CD8-positive, alpha-beta memory T cell (primary cell): ENCODE results near the gene SLC9A4. TPM values are rescaled to one million over a fixed set of nuclear protein-coding genes. Genes with fewer than 3 reads are reported as not detected.

Experiments used
- CTCF ChIA-PET: fragments of 350-600 bp; sonication (Branson Sonifier 250); formaldehyde crosslinking; loops from one replicate; lab custom pipeline; 2021; ENCODE audit warnings: antibody characterized with exemption; lab: Charles Lee
- POLR2A ChIA-PET: fragments of 350-600 bp; sonication (Branson Sonifier 250); formaldehyde crosslinking; loops from one replicate; lab custom pipeline; 2021; ENCODE audit warnings: antibody characterized with exemption; lab: Charles Lee
- DNase-seq, 5 donors: peaks; one replicate each; pipeline versions ENCODE4 v3.0.0 to v3.0.0-alpha.2; 2020 to 2022; ENCODE audit warnings: mixed read lengths in 1 of 5
- H3K27ac ChIP-seq: one replicate; pipeline ENCODE4 v1.7.0; 2013; ENCODE audit warnings: low read depth, mild to moderate bottlenecking, low read length, moderate library complexity
- H3K27me3 ChIP-seq: 2 replicates; pipeline ENCODE4 v1.7.0; 2013; ENCODE audit warnings: low read length, mild to moderate bottlenecking; ENCODE audit not compliant: insufficient read depth, poor library complexity, severe bottlenecking
- H3K36me3 ChIP-seq: 2 replicates; pipeline ENCODE4 v1.7.0; 2013; ENCODE audit warnings: mild to moderate bottlenecking, low read length, moderate library complexity; ENCODE audit not compliant: insufficient read depth
- H3K4me1 ChIP-seq: 2 replicates; pipeline ENCODE4 v1.7.0; 2013; ENCODE audit warnings: mild to moderate bottlenecking, low read length, moderate library complexity; ENCODE audit not compliant: insufficient read depth
- H3K4me3 ChIP-seq: 2 replicates; pipeline ENCODE4 v1.7.0; 2013; ENCODE audit warnings: mild to moderate bottlenecking, low read length
- H3K9me3 ChIP-seq: 2 replicates; pipeline ENCODE4 v1.7.0; 2013; ENCODE audit warnings: mild to moderate bottlenecking, low read length
- H3K27ac Mint-ChIP-seq, 8 donors: one replicate each; pipeline ENCODE4 v1.8.0; 2020 to 2021; ENCODE audit warnings: mixed read lengths in 8 of 8, mild to moderate bottlenecking in 6 of 8, inconsistent platforms in 3 of 8, moderate library complexity in 3 of 8
- H3K27me3 Mint-ChIP-seq, 2 donors: one replicate each; pipeline ENCODE4 v1.8.0; 2020 to 2021; ENCODE audit warnings: mixed read lengths in 2 of 2, mild to moderate bottlenecking in 1 of 2, moderate library complexity in 1 of 2
- H3K36me3 Mint-ChIP-seq, 3 donors: one replicate each; pipeline ENCODE4 v1.8.0; 2020 to 2021; ENCODE audit warnings: mixed read lengths in 3 of 3, inconsistent platforms in 1 of 3, mild to moderate bottlenecking in 1 of 3
- H3K4me1 Mint-ChIP-seq, 3 donors: one replicate each; pipeline ENCODE4 v1.8.0; 2020 to 2021; ENCODE audit warnings: mixed read lengths in 3 of 3, inconsistent platforms in 1 of 3, mild to moderate bottlenecking in 1 of 3
- H3K4me3 Mint-ChIP-seq, 7 donors: one replicate each; pipeline ENCODE4 v1.8.0; 2020 to 2021; ENCODE audit warnings: mixed read lengths in 7 of 7, mild to moderate bottlenecking in 6 of 7, moderate library complexity in 4 of 7, inconsistent platforms in 2 of 7
- H3K9me3 Mint-ChIP-seq, 5 donors: one replicate each; pipeline ENCODE4 v1.8.0; 2020 to 2022; ENCODE audit warnings: mixed read lengths in 5 of 5, mild to moderate bottlenecking in 3 of 5, moderate library complexity in 2 of 5, inconsistent platforms in 1 of 5
- polyA plus RNA-seq: library from polyadenylated mRNA; unstranded; fragments of 300-500 nt; fragmentation: Illumina TruSeq; gene quantifications from one replicate; pipeline ENCODE4 v1.2.3, GENCODE V29; 2021
- total RNA-seq, 2 experiments: library from RNA; stranded (reverse); gene quantifications; one replicate each; pipeline ENCODE4 v1.2.3, GENCODE V29; 2021

Gene SLC9A4
- total and polyA plus RNA-seq, 3 experiments from 2014 or later: not detected

DNA sequence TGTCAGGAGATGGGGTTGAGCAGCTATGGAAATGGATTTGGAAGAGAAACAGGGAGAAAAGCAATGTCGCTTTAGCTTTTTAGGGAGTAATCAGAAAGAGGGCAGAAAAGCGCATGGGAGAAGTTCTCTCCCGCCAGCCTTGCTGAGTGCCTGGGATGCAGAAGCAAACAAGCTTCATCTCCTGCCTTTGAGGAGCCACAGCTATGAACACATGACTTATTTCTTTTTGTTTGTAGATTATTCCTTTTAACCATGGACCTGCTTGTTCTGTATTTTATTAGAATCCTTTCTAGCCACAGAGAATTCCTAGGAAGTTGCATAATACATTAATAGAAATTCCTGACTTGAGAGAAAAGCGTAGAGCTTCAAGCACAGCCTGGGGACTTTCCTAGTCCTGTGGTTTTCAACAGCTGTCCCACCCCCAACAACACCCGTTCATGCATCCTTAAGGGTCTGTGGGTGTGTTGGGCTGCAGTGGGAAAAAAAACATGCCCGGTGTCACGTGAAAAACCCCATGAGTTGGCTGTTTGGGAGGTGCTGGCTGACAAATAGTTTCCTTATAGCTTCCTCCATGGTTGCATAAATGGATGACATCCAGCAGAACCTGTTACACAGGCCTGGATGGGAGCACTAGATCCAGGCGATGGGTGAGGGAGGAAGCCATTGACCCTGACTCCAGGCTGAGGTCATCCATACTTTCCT lies 14.9 kb downstream of the SLC9A4 start:
- no peak overlapping the region for H3K27ac ChIP-seq
- H3K27ac Mint-ChIP-seq: peak overlapping the region in 2 of 8 donors; percentile 11 to 28
- H3K4me1 ChIP-seq: no peaks in the 10 kb centered on the region
- no peak overlapping the region for H3K4me3 ChIP-seq
- H3K36me3 ChIP-seq: no peaks in the 10 kb centered on the region
- peaks cover 0 to 4% (median 0%) of the 10 kb centered on the region in 3 donors for H3K36me3 Mint-ChIP-seq
- ChIA-PET POLR2A (no interaction called here), CTCF (interaction anchor here (1.1 kb wide), 1 partner anchor 13 kb away, joined by 3 read pairs; no protein-coding TSS in a partner anchor)
- peaks cover 10 to 42% of the 10 kb centered on the region in 2 donors for H3K27me3 Mint-ChIP-seq
- DNase-seq: no peak
- H3K4me1 Mint-ChIP-seq: peaks cover 4 to 13% (median 11%) of the 10 kb centered on the region in 3 donors
- no peak overlapping the region for H3K4me3 Mint-ChIP-seq
- no peaks in the 10 kb centered on the region for H3K9me3 ChIP-seq
- H3K27me3 ChIP-seq: no peaks in the 10 kb centered on the region
- H3K9me3 Mint-ChIP-seq: peaks cover 0 to 4% (median 2%) of the 10 kb centered on the region in 5 donors

- Mint-ChIP-seq H3K9me3 (peaks cover 0 to 4% (median 2%) of the 10 kb centered on the region in 5 donors), H3K4me1 (peaks cover 4 to 13% (median 11%) of the 10 kb centered on the region in 3 donors), H3K4me3 (peak overlapping the region in 3 of 7 donors; percentile 1 to 69 (median 34)), H3K27ac (peak overlapping the region in 5 of 8 donors; percentile 7 to 78 (median 38)), H3K36me3 (peaks cover 0 to 13% (median 0%) of the 10 kb centered on the region in 3 donors), H3K27me3 (peaks cover 8 to 39% of the 10 kb centered on the region in 2 donors)
- Histone ChIP-seq H3K27me3 (no peaks in the 10 kb centered on the region), H3K4me1 (no peaks in the 10 kb centered on the region), H3K9me3 (no peaks in the 10 kb centered on the region), H3K4me3 (no peak overlapping the region), H3K36me3 (no peaks in the 10 kb centered on the region), H3K27ac (no peak overlapping the region)
- peak in 1 of 5 donors; percentile 4 for DNase-seq
- CTCF ChIA-PET: interaction anchor here (1.1 to 1.4 kb wide), 3 partner anchors 11 to 16 kb away, joined by 3 read pairs; partner anchors contain the start of gene SLC9A4
- POLR2A ChIA-PET: no interaction called here
Observed at GRCh38 chr2:102489646-102490045, 16.6 kb downstream of the SLC9A4 start.

DNA sequence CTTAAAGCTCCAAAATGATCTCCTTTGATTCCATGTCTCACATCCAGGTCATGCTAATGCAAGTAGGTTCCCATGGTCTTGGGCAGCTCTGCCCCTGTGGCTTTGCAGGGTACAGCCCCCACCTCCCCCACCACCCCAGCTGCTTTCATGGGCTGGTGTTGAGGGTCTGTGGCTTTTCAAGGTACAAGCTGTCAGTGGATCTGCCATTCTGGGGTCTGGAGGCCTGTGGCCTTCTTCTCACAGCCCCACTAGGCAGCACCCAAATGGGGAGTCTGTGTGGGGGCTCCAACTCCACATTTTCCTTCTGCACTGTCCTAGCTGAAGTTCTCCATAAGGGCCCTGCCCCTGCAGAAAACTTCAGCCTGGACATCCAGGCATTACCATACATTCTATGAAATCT lies 19.0 kb downstream of the SLC9A4 start:
- peaks cover 0 to 9% (median 2%) of the 10 kb centered on the region in 5 donors for H3K9me3 Mint-ChIP-seq
- peaks cover 6 to 27% of the 10 kb centered on the region in 2 donors for H3K27me3 Mint-ChIP-seq
- Histone ChIP-seq H3K36me3 (no peaks in the 10 kb centered on the region), H3K4me3 (no peak overlapping the region), H3K9me3 (no peaks in the 10 kb centered on the region), H3K27ac (no peak overlapping the region), H3K4me1 (no peaks in the 10 kb centered on the region), H3K27me3 (no peaks in the 10 kb centered on the region)
- H3K36me3 Mint-ChIP-seq: peaks cover 0 to 13% (median 0%) of the 10 kb centered on the region in 3 donors
- DNase-seq: no peak
- no peak overlapping the region for H3K27ac Mint-ChIP-seq
- H3K4me1 Mint-ChIP-seq: peaks cover 4 to 13% (median 11%) of the 10 kb centered on the region in 3 donors
- POLR2A ChIA-PET: no interaction called here
- CTCF ChIA-PET: no interaction called here
- no peak overlapping the region for H3K4me3 Mint-ChIP-seq

- peaks cover 6 to 19% of the 10 kb centered on the region in 2 donors for H3K27me3 Mint-ChIP-seq
- peaks cover 3 to 9% (median 5%) of the 10 kb centered on the region in 3 donors for H3K4me1 Mint-ChIP-seq
- Histone ChIP-seq H3K4me3 (no peak overlapping the region), H3K27me3 (no peaks in the 10 kb centered on the region), H3K36me3 (no peaks in the 10 kb centered on the region), H3K4me1 (no peaks in the 10 kb centered on the region), H3K9me3 (no peaks in the 10 kb centered on the region), H3K27ac (no peak overlapping the region)
- DNase-seq: no peak
- H3K36me3 Mint-ChIP-seq: peaks cover 0 to 13% (median 0%) of the 10 kb centered on the region in 3 donors
- POLR2A ChIA-PET: no interaction called here
- H3K4me3 Mint-ChIP-seq: no peak overlapping the region
- peaks cover 0 to 9% (median 2%) of the 10 kb centered on the region in 5 donors for H3K9me3 Mint-ChIP-seq
- CTCF ChIA-PET: no interaction called here
- no peak overlapping the region for H3K27ac Mint-ChIP-seq
Observed at GRCh38 chr2:102494570-102494969, 21.5 kb downstream of the SLC9A4 start.

- ChIA-PET POLR2A (no interaction called here), CTCF (no interaction called here)
- no peaks in the 10 kb centered on the region for H3K36me3 ChIP-seq
- no peak overlapping the region for H3K27ac Mint-ChIP-seq
- H3K36me3 Mint-ChIP-seq: peaks cover 0 to 4% (median 0%) of the 10 kb centered on the region in 3 donors
- no peak overlapping the region for H3K4me3 Mint-ChIP-seq
- H3K9me3 ChIP-seq: no peaks in the 10 kb centered on the region
- H3K27me3 Mint-ChIP-seq: peaks cover 0 to 17% of the 10 kb centered on the region in 2 donors
- no peak for DNase-seq
- peaks cover 0 to 9% (median 0%) of the 10 kb centered on the region in 5 donors for H3K9me3 Mint-ChIP-seq
- H3K27me3 ChIP-seq: no peaks in the 10 kb centered on the region
- H3K27ac ChIP-seq: no peak overlapping the region
- no peak overlapping the region for H3K4me3 ChIP-seq
- no peaks in the 10 kb centered on the region for H3K4me1 Mint-ChIP-seq
- H3K4me1 ChIP-seq: no peaks in the 10 kb centered on the region
Observed at GRCh38 chr2:102498414-102498813, 25.4 kb downstream of the SLC9A4 start.

GRCh38 chr2:102499558-102499957 lies 26.5 kb downstream of the SLC9A4 start:
- Histone ChIP-seq H3K4me1 (no peaks in the 10 kb centered on the region), H3K4me3 (no peak overlapping the region), H3K9me3 (no peaks in the 10 kb centered on the region), H3K36me3 (no peaks in the 10 kb centered on the region), H3K27ac (no peak overlapping the region), H3K27me3 (no peaks in the 10 kb centered on the region)
- peaks cover 0 to 13% of the 10 kb centered on the region in 2 donors for H3K27me3 Mint-ChIP-seq
- no peaks in the 10 kb centered on the region for H3K4me1 Mint-ChIP-seq
- CTCF ChIA-PET: no interaction called here
- no peak overlapping the region for H3K4me3 Mint-ChIP-seq
- DNase-seq: no peak
- no peaks in the 10 kb centered on the region for H3K36me3 Mint-ChIP-seq
- POLR2A ChIA-PET: no interaction called here
- peaks cover 0 to 9% (median 0%) of the 10 kb centered on the region in 5 donors for H3K9me3 Mint-ChIP-seq
- no peak overlapping the region for H3K27ac Mint-ChIP-seq

GRCh38 chr2:102502576-102502975 lies 29.6 kb downstream of the SLC9A4 start:
- no peak overlapping the region for H3K27ac ChIP-seq
- Mint-ChIP-seq H3K4me1 (no peaks in the 10 kb centered on the region), H3K9me3 (no peaks in the 10 kb centered on the region), H3K36me3 (no peaks in the 10 kb centered on the region), H3K4me3 (no peak overlapping the region), H3K27ac (no peak overlapping the region), H3K27me3 (peaks cover 0 to 20% of the 10 kb centered on the region in 2 donors)
- H3K4me3 ChIP-seq: no peak overlapping the region
- no peaks in the 10 kb centered on the region for H3K9me3 ChIP-seq
- CTCF ChIA-PET: no interaction called here
- POLR2A ChIA-PET: no interaction called here
- H3K27me3 ChIP-seq: no peaks in the 10 kb centered on the region
- H3K36me3 ChIP-seq: no peaks in the 10 kb centered on the region
- no peak for DNase-seq
- no peaks in the 10 kb centered on the region for H3K4me1 ChIP-seq

DNA sequence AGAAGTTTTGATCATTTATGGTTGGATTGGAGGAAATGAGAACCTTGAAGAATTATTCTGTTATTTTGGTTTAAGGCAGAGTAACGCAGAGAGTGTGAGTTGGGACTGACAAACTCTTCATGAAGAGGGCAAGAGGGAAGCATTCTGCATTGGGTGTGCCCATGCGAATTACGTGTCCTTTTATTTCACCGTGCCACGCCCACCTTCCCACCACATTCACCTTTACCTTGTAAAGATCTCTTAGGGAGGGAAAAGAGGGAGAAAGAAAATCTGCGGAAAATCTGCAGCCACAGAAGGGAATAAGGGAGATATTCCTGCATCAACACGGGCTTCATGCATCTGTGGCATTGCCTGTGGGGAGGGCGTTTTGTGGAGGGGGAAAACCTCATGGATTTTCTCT lies 31.8 kb downstream of the SLC9A4 start:
- no peaks in the 10 kb centered on the region for H3K36me3 Mint-ChIP-seq
- H3K27me3 ChIP-seq: no peaks in the 10 kb centered on the region
- H3K4me1 Mint-ChIP-seq: no peaks in the 10 kb centered on the region
- no peaks in the 10 kb centered on the region for H3K9me3 Mint-ChIP-seq
- no peak for DNase-seq
- H3K4me3 Mint-ChIP-seq: no peak overlapping the region
- CTCF ChIA-PET: no interaction called here
- H3K27me3 Mint-ChIP-seq: peaks cover 6 to 36% of the 10 kb centered on the region in 2 donors
- POLR2A ChIA-PET: no interaction called here
- no peak overlapping the region for H3K27ac Mint-ChIP-seq
- no peaks in the 10 kb centered on the region for H3K4me1 ChIP-seq
- no peaks in the 10 kb centered on the region for H3K9me3 ChIP-seq
- no peak overlapping the region for H3K27ac ChIP-seq
- H3K36me3 ChIP-seq: no peaks in the 10 kb centered on the region
- no peak overlapping the region for H3K4me3 ChIP-seq
